Stimulated activated CD4-positive, alpha-beta T cell treated with anti-CD3 and anti-CD28 coated beads, Interleukin-15, amount 100 ng/mL, for 1 hour (primary cell): ENCODE results near the gene NUP155.
"Not testable (repeated sequence)": the region's sequence is repeated elsewhere in the genome, so short reads cannot be mapped to it uniquely, and the experiment has no call there.

Experiments used
- DNase-seq, 2 donors: peaks; one replicate each; pipeline ENCODE4 v3.0.0-alpha.2; 2020; ENCODE audit warnings: low read depth in 1 of 2, low spot score in 1 of 2

The NUP155 gene

DNA sequence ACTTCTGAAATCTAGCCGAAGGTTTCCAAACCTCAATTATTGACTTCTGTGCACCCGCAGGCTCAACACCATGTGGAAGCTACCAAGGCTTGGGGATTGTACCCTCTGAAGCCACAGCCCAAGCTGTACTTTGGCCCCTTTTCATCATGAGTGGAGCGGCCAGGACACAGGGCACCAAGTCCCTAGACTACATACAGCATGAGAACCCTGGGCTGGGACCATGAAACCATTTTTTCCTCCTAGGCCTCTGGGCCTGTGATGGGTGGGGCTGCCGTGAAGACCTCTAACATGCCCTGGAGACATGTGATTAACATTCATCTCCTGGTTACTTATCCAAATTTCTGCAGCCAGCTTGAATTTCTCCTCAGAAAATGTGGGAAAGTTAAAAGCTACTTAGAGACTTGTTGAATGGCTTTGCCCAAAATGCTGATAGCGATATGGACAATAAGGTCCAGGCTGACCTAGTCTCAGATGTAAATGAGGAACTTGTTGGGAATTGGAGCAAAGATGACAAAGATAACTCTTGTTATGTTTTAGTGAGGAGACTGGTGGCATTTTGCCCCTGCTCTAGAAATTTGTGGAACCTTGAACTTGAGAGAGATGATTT, 87.6 kb downstream of the NUP155 start:
- DNase-seq, result no peak

DNA sequence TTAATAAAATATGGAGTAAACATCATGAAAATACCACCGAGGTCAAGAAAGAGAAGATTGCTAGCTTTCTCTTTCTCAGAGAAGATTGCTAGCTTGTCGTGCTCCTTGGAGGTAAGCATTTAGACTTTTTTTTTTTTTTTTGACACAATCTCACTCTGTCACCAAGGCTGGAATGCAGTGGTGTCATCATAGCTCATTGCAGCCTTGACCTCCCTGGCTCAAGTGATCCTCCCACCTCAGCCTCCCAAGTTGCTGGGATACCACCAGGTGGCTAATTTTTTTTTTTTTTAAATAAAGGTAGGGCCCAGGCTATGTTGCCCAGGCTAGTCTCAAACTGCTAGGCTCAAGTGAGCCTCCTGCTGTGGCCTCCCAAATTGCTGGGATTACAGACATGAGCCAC, 95.4 kb downstream of the NUP155 start:
- no peak for DNase-seq

DNA sequence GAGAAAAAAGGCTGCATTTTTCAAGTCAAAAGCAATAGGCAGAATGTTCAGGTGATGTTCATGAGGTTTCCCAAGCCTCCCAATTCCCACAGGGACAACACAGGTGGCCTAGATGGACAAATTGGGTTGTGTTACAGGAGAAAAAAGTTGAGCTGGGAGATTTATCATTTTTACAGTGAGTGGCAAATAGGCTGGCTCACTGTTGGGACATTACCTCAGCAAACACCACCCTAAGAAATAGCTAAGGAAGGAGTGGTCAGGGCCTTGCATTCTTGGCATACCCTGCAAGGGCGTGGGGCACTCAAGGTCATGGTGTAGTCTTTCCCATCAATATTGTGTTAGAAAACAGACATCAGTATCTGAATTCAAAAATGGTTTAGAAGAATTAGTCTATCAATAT, 98.4 kb downstream of the NUP155 start:
- DNase-seq, result no peak

DNA sequence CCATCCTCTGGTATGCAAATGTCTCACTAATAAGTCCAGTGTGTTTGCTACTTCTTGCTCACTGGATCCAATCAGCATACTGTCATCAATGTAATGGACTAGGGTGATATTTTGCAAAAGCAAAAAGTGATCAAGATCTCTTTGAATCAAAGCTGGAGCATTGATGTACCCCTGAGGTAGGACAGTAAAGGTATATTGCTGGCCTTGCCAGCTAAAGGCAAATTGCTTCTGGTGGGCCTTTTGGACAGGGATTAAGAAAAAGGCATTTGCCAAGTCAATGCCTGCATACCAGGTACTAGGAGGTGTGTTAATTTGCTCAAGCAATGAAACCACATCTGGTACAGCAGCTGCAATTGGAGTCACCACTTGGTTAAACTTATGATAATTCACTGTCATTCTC, 102.8 kb downstream of the NUP155 start:
- DNase-seq, result not testable (repeated sequence)

DNA sequence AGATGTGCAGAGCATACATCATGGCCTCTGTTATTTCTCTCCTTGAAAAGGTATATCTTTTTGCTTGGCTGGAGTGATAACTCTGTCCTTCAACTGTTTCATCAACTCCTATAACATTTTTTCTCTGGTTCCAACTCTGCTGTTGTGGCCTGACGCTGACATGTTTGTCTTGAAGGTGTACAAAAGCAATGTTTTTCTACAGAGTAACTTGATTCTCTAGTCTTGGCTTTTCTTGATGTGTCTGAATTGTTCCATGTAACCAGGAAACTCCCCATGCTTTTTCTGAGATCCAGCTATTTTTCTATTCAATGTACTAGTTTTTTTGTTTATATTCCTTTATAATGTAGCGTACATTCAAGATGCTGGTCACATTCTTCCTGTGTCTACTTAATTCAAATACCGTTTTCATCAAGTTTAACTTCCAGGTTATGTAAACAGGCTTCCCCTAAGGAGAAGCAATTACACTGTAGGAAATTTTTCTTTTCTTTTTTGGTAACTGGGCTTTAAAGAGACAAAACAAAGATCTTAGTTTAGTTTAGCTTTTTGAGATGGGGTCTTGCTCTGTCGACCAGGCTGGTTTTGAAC, 115.0 kb downstream of the NUP155 start:
- no peak for DNase-seq

DNA sequence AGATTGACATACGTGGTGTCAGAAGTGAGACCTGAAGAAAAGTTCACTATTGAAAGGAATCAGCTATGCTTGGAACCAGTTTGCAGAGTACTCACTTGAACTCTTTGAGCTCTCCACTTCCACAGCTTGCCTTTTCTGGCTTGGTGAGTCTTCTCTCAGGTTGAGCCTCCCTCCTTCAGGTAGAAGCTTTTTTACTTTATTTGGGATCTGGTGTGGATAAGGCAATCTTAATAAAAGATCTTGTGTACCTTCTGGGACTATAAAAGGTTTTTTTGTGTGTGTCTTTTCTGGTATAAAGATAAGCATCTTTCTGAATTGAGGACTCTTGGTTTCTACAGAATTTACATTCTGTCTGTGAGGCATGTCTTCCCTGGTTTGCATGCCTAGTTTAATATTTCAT, 116.3 kb downstream of the NUP155 start:
- DNase-seq, result no peak

DNA sequence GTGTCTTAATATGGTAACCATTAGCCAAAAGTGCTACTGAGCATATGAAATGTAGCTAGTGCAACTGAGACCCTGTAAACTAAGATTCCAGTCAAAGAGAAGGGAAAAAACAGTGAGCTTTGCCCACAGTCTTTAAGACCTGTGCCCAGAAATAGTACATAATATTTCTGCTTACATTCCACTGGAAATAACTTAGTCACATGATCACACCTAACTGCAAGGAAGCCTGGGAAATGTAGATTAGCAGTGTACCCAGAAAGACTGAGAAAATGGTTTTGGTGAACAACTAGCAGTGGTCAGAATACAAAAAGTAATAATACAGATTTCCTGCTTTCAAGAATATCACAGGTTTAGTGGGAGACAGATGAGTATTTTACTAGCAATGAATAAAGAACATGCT, 119.2 kb downstream of the NUP155 start:
- DNase-seq, result no peak

DNA sequence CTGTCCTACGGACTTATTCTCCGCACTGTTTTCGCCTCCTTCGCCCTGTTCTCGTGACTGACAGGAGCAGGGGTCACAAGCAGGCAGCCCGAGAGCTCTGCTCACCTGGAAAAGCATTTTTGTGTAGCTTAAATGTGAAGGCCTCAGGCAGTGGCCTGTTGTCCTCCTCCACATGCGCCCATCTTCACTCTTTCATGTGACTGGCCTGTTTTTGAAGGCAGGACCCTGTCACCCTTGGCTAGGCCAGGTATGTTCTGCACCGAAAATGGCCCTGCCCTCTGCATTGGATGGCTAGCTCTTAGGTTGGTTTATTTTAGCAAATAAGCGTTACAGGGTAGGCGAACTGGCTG, 121.1 kb downstream of the NUP155 start:
- DNase-seq, result no peak

DNA sequence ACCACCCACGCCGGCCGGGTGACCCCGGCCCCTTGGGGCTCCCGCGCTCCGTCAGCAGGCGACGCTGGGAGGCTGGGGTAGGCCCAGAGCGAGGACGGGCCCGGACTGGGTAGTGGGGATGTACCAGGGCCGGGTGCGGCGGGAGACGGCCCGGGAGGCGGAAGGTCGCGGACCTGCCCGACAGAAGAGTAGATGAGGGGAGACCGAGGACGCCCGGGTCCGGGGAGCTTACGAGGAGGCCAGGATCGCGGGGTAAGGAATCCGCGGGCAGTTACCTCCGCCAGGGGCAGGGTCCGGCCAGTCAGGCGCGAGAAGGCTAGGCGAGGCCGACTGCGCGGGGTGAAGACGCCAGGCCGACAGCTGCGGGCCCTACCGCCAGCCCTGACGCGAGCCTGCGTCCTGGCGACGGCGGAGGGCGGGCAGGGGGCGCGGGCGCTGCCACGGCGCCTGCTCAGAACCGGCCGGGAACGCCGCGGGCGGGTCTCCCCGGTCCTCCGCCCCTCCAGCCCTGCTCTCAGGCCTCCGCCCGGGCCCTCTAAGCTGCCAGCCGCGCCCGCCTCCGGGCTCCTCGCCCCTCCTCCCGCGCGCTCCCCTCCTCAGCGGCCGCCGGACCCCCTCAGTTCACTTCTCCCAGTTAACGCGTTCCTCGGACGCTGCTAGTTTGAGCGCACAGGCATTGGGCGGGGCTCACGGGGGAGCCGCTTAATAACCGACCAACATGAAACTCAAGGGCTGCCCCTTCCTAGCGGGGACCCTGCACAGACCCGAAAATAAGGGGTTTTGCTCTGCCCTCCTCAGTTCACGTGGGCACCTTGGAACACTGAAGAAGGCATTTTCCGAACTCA, 121.7 kb downstream of the NUP155 start, which contains the start of gene CPLANE1:
Gene CPLANE1, minus strand, starts transcription at position 407 of the 845 bp plus-strand sequence. CDS start 1,678 bp downstream, outside the sequence.
- DNase-seq, result peak; percentile 23 to 42

DNA sequence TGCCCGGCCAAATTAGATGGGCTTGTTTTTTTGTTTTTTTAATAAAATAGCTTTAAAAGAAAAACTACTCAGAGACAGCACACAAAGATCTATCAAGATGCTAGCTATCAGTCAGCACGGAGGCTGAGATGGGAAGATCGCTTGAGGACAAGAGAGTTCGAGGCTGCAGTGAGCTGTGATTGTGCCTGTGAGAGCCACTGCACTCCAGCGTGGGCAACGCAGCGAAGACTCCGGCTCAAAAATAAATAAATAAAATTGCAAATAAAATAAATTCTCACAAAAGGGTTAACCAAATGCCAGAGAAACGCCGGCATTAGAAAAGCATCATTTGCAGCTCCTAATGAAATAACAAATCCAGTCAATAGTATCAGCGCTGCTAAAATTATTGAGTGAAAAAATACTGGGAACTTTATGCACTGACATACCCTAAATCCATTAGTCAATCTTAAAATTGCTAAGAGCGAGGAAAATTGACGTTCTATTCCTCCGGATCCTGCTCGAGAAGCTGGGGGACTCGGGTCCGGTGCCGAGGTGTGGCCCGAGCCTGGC, 122.4 kb downstream of the NUP155 start:
- no peak for DNase-seq

DNA sequence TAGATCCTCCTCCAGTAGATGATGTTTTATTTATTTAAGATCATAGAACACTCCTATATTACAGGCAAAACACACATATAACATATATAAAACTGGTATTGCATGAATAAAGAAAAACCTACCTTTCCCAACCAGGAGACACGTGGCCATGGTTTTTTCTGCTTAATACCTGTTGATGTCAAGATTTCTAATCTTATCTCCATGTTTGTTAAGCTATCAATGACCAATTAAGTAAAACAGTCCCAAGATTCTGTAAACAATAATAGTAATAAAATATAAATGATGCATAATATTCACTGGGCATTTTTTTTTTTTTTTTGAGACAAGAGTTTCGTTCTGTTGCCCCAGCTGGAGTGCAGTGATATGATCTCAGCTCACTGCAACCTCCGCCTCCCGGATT, 123.4 kb downstream of the NUP155 start:
- no peak for DNase-seq

DNA sequence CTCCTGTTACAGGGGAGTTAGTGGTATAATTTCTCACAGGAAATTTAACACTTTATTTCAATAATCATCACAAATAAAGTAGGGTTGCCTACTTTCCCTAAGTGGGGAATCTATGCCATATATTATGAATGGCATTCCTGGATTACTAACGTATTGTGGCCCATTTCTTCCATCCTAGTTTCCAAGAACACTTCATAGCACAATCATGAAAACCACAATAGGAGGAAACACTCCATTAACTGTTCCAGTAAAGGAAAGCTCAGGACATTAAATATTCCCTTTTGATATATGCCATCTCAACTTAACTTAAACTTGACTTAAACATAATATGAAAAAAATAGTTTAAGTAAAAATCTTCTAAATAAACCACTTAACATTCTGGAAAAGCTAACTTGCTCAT, 123.9 kb downstream of the NUP155 start:
- DNase-seq, result no peak
